Measurements from ENCODE around the gene SLC28A3. TPM values are rescaled to one million over a fixed set of nuclear protein-coding genes. Genes with fewer than 3 reads are reported as not detected.

SLC28A3 gene
- total and polyA plus RNA-seq, 2 of the 8 experiments (the other 6 are each of a cell fraction or from before 2014, with no cell fraction given), result 0.02 TPM; not detected in 1

DNA sequence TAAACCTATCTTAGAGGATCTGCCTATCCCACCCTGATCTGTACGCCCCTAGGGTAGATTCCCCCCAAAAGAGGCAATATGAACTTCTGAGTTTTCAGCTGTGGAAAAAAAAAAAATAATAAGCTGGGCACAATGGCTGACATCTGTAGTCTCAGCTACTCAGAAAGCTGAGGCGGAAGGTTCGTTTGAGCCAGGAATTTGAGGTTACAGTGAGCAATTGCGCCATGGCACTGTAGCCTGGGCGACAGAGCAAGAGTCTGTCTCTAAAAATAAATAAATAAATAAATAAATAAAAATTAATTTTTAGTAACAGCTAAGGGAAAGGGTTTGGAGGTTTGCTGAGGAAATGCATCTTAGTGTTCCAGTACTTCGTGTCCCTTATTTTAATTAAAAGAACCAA is 21.1 kb upstream of the SLC28A3 start:
- no peak overlapping the region for H2BK20ac ChIP-seq (ENCODE audit: low read length)
- no peak overlapping the region for H2BK15ac ChIP-seq (ENCODE audit: low read length)
- FAIRE-seq (no peak), DNase-seq (ENCODE audit: low read depth in 1 of 2, low spot score in 2 of 2) (no peak)
- H2BK12ac ChIP-seq (ENCODE audit: low read depth, low read length), result no peak overlapping the region
- no peak overlapping the region for H4K8ac ChIP-seq (ENCODE audit: extremely low read depth, insufficient read depth, low read length)
- H3K9me3 ChIP-seq (ENCODE audit: insufficient read depth in 2 of 2, low read depth in 1 of 2, low read length in 1 of 2), result no peaks in the 10 kb centered on the region
- no peak overlapping the region for H2AK5ac ChIP-seq (ENCODE audit: low read depth, low read length)
- no peak overlapping the region for H3K23ac ChIP-seq (ENCODE audit: insufficient read length)
- H2BK120ac ChIP-seq (replicated peaks; ENCODE audit: low read depth, low read length), result no peak overlapping the region
- no peaks in the 10 kb centered on the region for H3K79me1 ChIP-seq (ENCODE audit: low read depth, low read length)
- H3K4ac ChIP-seq (replicated peaks; ENCODE audit: insufficient read length, low read depth, low read length), result no peak overlapping the region
- H4K91ac ChIP-seq (replicated peaks; ENCODE audit: insufficient read length, low read length), result no peak overlapping the region
- H3K9ac ChIP-seq (replicated peaks in 1 of 4; ENCODE audit: extremely low read depth in 1 of 4, low read depth in 3 of 4, low read length in 3 of 4), result no peak overlapping the region
- H3K4me3 ChIP-seq (ENCODE audit: extremely low read depth in 1 of 4, insufficient read depth in 2 of 4, low read depth in 3 of 4, low read length in 4 of 4), result no peak overlapping the region
- no peaks in the 10 kb centered on the region for H3K27me3 ChIP-seq (replicated peaks in 1 of 4; ENCODE audit: control insufficient read depth in 3 of 4, extremely low read depth in 1 of 4, insufficient read depth in 3 of 4, low read length in 3 of 4)
- no peak overlapping the region for H4K5ac ChIP-seq (ENCODE audit: insufficient read length, low read depth, low read length)
- no peaks in the 10 kb centered on the region for H3K36me3 ChIP-seq (ENCODE audit: control insufficient read depth in 2 of 4, insufficient read depth in 4 of 4, low read length in 3 of 4)
- H3K4me2 ChIP-seq (ENCODE audit: insufficient read depth in 1 of 2, low read depth in 2 of 2, low read length in 2 of 2), result no peak overlapping the region
- no peaks in the 10 kb centered on the region for H3K4me1 ChIP-seq (replicated peaks in 1 of 4; ENCODE audit: control insufficient read depth in 3 of 4, insufficient read depth in 4 of 4, low read length in 3 of 4)
- H2BK5ac ChIP-seq (ENCODE audit: low read depth, low read length), result no peak overlapping the region
- H3K23me2 ChIP-seq (ENCODE audit: low read depth, low read length), result no peaks in the 10 kb centered on the region
- H2AFZ ChIP-seq (ENCODE audit: low read length), result no peak overlapping the region
- H3K56ac ChIP-seq (replicated peaks; ENCODE audit: insufficient read length, low read depth, low read length), result no peak overlapping the region
- ChIA-PET CTCF (ENCODE audit: partially characterized antibody) (interaction anchor here (1.7 kb wide), 1 partner anchor 46 kb away, joined by 4 read pairs; no protein-coding TSS in a partner anchor), POLR2A (ENCODE audit: partially characterized antibody) (interaction anchor here (0.6 kb wide), 1 partner anchor 25 kb away, joined by 3 read pairs; no protein-coding TSS in a partner anchor)
- H3K14ac ChIP-seq (ENCODE audit: insufficient read length), result no peak overlapping the region
- no peak overlapping the region for H3K27ac ChIP-seq (ENCODE audit: low read depth, low read length)
- no peaks in the 10 kb centered on the region for H3K79me2 ChIP-seq (ENCODE audit: control insufficient read depth in 1 of 2, insufficient read depth in 2 of 2, low read length in 2 of 2)
- H3K18ac ChIP-seq (ENCODE audit: extremely low read depth, low read length), result no peak overlapping the region
- WGBS, 2 experiments (ENCODE audit: extremely low coverage in 1 of 2, insufficient coverage in 1 of 2, insufficient read length in 1 of 2, insufficient replicate concordance in 2 of 2, low coverage in 1 of 2, low lambda C conversion rate in 2 of 2, missing lambda C conversion rate in 1 of 2), result 85% methylated on average over 6 of the region's 6 CpGs; no CpG with 5 or more reads in 1 of the 2 experiments
- no peaks in the 10 kb centered on the region for H4K20me1 ChIP-seq (replicated peaks in 1 of 2; ENCODE audit: control insufficient read depth in 1 of 2, insufficient read depth in 2 of 2, low read length in 2 of 2)
- TF ChIP-seq PHF8 (conservative IDR thresholded peaks at IDR 0.05; ENCODE audit: low read depth, low read length) (no peak), BACH1 (IDR thresholded peaks at IDR 0.05; ENCODE audit: low read length) (no peak)
